Measurements from ENCODE around the gene DPYD.
A peak's percentile ranks its signal among the peaks of the same experiment; 100 is the strongest.

Gene DPYD

GRCh38 chr1:97728436-97728835 lies 192.4 kb downstream of the DPYD start:
- ChIA-PET POLR2A (no interaction called here), CTCF (no interaction called here)
- DNase-seq (ENCODE audit: low read depth, low spot score) = no peak
- TF ChIP-seq, protein P1, sequence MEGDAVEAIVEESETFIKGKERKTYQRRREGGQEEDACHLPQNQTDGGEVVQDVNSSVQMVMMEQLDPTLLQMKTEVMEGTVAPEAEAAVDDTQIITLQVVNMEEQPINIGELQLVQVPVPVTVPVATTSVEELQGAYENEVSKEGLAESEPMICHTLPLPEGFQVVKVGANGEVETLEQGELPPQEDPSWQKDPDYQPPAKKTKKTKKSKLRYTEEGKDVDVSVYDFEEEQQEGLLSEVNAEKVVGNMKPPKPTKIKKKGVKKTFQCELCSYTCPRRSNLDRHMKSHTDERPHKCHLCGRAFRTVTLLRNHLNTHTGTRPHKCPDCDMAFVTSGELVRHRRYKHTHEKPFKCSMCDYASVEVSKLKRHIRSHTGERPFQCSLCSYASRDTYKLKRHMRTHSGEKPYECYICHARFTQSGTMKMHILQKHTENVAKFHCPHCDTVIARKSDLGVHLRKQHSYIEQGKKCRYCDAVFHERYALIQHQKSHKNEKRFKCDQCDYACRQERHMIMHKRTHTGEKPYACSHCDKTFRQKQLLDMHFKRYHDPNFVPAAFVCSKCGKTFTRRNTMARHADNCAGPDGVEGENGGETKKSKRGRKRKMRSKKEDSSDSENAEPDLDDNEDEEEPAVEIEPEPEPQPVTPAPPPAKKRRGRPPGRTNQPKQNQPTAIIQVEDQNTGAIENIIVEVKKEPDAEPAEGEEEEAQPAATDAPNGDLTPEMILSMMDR (IDR thresholded peaks at IDR 0.05; ENCODE audit: insufficient read depth, low read length, missing control alignments) = no peak
- H3K4me3 ChIP-seq (ENCODE audit: low read depth, low read length) = no peak overlapping the region

- CTCF ChIA-PET = no interaction called here
- TF ChIP-seq, protein P1 (IDR thresholded peaks at IDR 0.05; ENCODE audit: insufficient read depth, low read length, missing control alignments) = no peak
Observed at GRCh38 chr1:97727029-97727428, 193.8 kb downstream of the DPYD start.

GRCh38 chr1:97726386-97726785 lies 194.4 kb downstream of the DPYD start:
- DNase-seq (ENCODE audit: low read depth, low spot score) = no peak
- TF ChIP-seq, protein P1 (IDR thresholded peaks at IDR 0.05; ENCODE audit: insufficient read depth, low read length, missing control alignments) = no peak
- ChIA-PET POLR2A (no interaction called here), CTCF (no interaction called here)
- H3K4me3 ChIP-seq (ENCODE audit: low read depth, low read length) = no peak overlapping the region

More at GRCh38 chr1:97727029-97727428, 193.8 kb downstream of the DPYD start:
- POLR2A ChIA-PET = no interaction called here
- H3K4me3 ChIP-seq (ENCODE audit: low read depth, low read length) = no peak overlapping the region
- no peak for DNase-seq (ENCODE audit: low read depth, low spot score)

DNA sequence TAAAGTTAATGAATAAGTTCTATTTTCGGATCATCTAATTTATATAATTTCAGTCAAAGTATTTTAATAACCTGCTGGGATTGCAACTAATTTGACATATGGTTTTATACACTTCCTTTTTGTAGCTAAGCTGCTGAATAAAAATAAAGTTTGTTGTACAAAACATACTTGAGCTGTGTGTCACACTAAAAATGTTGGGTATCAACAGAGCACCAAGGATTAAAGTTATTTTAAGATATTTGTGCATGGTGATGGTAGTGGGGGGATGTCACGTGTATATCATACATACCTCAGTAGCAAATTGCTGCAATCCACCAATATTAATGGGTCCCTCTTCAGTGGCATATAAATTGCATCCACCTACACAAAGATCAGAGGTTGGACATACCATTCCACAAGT lies 199.6 kb downstream of the DPYD start:
- POLR2A ChIA-PET = no interaction called here
- CTCF ChIA-PET = interaction anchor here (1.5 kb wide), 1 partner anchor 13 kb away, joined by 4 read pairs; no protein-coding TSS in a partner anchor
- TF ChIP-seq, protein P1 (IDR thresholded peaks at IDR 0.05; ENCODE audit: insufficient read depth, low read length, missing control alignments) = no peak
- DNase-seq (ENCODE audit: low read depth, low spot score) = peak; percentile 16
- H3K4me3 ChIP-seq (ENCODE audit: low read depth, low read length) = no peak overlapping the region

DNA sequence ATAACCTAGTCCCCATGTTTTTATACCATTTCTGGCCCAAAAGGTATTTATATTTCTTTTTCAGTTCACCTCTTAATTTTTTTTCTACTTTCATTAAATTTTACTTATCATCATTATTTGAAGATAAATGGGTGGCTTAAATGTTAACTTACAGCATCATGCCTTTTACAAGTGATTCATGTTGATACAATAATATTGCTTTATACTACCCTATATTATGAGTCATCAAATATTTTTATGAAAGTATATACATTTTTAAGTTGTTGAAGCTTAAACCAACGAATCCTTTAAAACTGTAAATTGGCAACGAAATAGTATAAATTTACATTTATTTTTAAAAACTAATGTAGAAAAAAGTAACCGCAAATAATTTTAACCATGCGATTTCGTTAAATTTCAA lies 207.9 kb downstream of the DPYD start:
- POLR2A ChIA-PET = no interaction called here
- DNase-seq (ENCODE audit: low read depth, low spot score) = no peak
- H3K4me3 ChIP-seq (ENCODE audit: low read depth, low read length) = no peak overlapping the region
- TF ChIP-seq, protein P1 (IDR thresholded peaks at IDR 0.05; ENCODE audit: insufficient read depth, low read length, missing control alignments) = no peak
- CTCF ChIA-PET = no interaction called here

DNA sequence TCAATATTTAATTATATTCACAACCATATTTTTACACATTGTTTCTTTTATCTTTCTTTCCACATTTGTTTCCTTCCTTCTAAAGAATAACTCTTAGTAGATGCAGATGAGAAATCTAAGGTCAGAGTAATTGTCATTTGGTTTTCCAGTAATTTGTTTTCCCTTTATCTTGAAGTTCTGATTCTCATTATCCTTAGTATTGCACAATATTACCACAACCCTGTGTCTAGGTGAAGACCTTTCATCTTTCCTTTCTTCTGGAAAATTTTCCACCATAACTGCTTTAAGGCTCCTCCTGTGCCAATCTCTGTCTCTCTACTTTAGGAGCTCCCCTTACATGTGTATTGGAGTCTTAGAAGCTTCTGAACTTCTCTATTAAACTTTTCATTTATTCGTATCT lies 209.0 kb downstream of the DPYD start:
- POLR2A ChIA-PET = no interaction called here
- TF ChIP-seq, protein P1 (IDR thresholded peaks at IDR 0.05; ENCODE audit: insufficient read depth, low read length, missing control alignments) = no peak
- H3K4me3 ChIP-seq (ENCODE audit: low read depth, low read length) = no peak overlapping the region
- no peak for DNase-seq (ENCODE audit: low read depth, low spot score)
- CTCF ChIA-PET = no interaction called here

Data from AG04449 (cell line).